Pancreas (tissue), 10 donors: Measurements from ENCODE around the gene TTF1. TPM values are rescaled to one million over a fixed set of nuclear protein-coding genes. Genes with fewer than 3 reads are reported as not detected.

Experiments
- ATAC-seq, 4 donors: fragments of 200-7000 bp; cut with Tn5 transposase; one replicate each; pipeline versions ENCODE4 v1.8.0 to v1.9.1; 2020; ENCODE audit warnings: mild to moderate bottlenecking in 4 of 4, moderate library complexity in 4 of 4
- DNase-seq, 6 donors: peaks; one replicate each; pipeline ENCODE4 v3.0.0-alpha.2; 2020
- FAIRE-seq: peaks from 2 replicates; lab custom pipeline; 2012; peaks lifted over from hg19 to GRCh38; lab: Jason Lieb, UNC
- H3K27ac ChIP-seq, 4 donors: fragments of 200-600 bp; sonication (generic); 1 replicate in 3 of 4; 2 replicates in 1 of 4; pipeline versions ENCODE4 v1.5.0 to v1.8.0; 2020
- H3K27me3 ChIP-seq, 4 donors: fragments of 200-600 bp; one replicate each; pipeline ENCODE4 v1.8.0; 2021
- H3K36me3 ChIP-seq, 3 donors: fragments of 200-600 bp; sonication (generic) in 1 of 3; one replicate each; pipeline versions ENCODE4 v1.5.0 to v1.8.0; 2020 to 2021
- H3K4me1 ChIP-seq, 3 donors: fragments of 200-600 bp; one replicate each; pipeline ENCODE4 v1.8.0; 2021
- H3K4me3 ChIP-seq, 4 donors: fragments of 200-600 bp; sonication (generic) in 2 of 4; one replicate each; pipeline versions ENCODE4 v1.5.0 to v1.8.0; 2020 to 2021
- H3K9me3 ChIP-seq, 4 donors: fragments of 200-600 bp; one replicate each; pipeline ENCODE4 v1.8.0; 2021
- WGBS, 2 donors: extraction: QIAGEN DNeasy Blood & Tissue Kit; methylation state at CpG; one replicate each; pipeline ENCODE4 v1.1.7; 2013; 5-methylcytosine and 5-hydroxymethylcytosine counted together
- intact Hi-C, 3 donors: fragments of 100-400 bp; cut with DNase I; formaldehyde crosslinking; loops; one replicate each; pipeline versions ENCODE4 v1.11.1 to v1.14.2; 2022
- polyA plus RNA-seq, 2 donors: library from polyadenylated mRNA; stranded (reverse); fragments of 200-250 nt; gene quantifications; one replicate each; pipeline ENCODE4 v1.2.3, GENCODE V29; 2013
- total RNA-seq, 6 donors: library from RNA; stranded (reverse); fragmentation: NEBNext Ultra II Directional in 4 of 6; extraction: Animal tissue kit (Norgen Biotek cat#: 25700) in 4 of 6; gene quantifications; one replicate each; pipeline versions ENCODE4 v1.2.1 to v1.2.4, GENCODE V29; 2021 to 2023
- TF ChIP-seq, protein P1 (sequence below), 4 donors: fragments of 200-600 bp; sonication (generic) in 3 of 4; IDR thresholded peaks; one replicate each; pipeline versions ENCODE4 v1.5.0 to v1.8.0; 2021; ENCODE audit warnings: antibody characterized with exemption in 4 of 4
- donor health status: healthy with polysubstance abuse.
- donor health status: DM: no; HTN: no; CAD: no; lungs with moderate emphysema.
- donor health status: DM: no; HTN: no; CAD: no.
- donor health status: control.
- donor health status: control.
- donor health status: Bipolar disorder and iron deficiency.
- donor health status: DM: yes; HTN: yes; CAD: no.
- donor health status: DM: no; HTN: no; CAD: no.
- donor health status: DM: no; HTN: no; CAD: no.
- donor health status: DM: yes; HTN: yes; CAD: no.

The TTF1 gene
- total and polyA plus RNA-seq, 8 donors = 4.5 to 14.0 (median 6.7) TPM

DNA sequence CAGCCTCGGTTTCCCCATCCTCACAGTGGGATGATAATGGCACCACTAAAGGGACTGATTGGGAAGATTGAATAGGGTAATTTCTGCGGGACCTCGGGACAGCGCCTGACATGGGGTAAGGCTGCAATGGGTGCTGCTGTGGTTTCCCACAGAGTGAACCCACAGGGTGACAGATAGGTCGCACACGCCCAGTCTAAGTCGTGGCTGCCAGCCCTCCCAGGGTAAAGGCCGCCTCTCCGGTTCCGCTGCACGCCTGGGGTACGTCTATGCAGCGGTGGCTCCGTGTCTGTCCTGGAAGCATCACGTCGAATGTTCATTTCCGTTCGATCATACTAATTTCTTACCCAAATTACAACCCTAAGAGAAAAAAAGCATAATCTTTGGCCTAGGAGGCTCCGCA, 4.0 kb upstream of the TTF1 start:
- Histone ChIP-seq H3K4me3 (peak overlapping the region in 3 of 4 donors; percentile 19 to 55 (median 35)), H3K27ac (no peak overlapping the region), H3K9me3 (no peaks in the 10 kb centered on the region), H3K36me3 (no peaks in the 10 kb centered on the region), H3K4me1 (peaks cover 0 to 6% (median 0%) of the 10 kb centered on the region in 3 donors), H3K27me3 (peaks cover 0 to 38% (median 0%) of the 10 kb centered on the region in 4 donors)
- WGBS, 2 donors = 16 to 21% methylated on average over 19 of the region's 19 CpGs
- ATAC-seq (no peak), FAIRE-seq (no peak), DNase-seq (no peak)
- TF ChIP-seq, protein P1, sequence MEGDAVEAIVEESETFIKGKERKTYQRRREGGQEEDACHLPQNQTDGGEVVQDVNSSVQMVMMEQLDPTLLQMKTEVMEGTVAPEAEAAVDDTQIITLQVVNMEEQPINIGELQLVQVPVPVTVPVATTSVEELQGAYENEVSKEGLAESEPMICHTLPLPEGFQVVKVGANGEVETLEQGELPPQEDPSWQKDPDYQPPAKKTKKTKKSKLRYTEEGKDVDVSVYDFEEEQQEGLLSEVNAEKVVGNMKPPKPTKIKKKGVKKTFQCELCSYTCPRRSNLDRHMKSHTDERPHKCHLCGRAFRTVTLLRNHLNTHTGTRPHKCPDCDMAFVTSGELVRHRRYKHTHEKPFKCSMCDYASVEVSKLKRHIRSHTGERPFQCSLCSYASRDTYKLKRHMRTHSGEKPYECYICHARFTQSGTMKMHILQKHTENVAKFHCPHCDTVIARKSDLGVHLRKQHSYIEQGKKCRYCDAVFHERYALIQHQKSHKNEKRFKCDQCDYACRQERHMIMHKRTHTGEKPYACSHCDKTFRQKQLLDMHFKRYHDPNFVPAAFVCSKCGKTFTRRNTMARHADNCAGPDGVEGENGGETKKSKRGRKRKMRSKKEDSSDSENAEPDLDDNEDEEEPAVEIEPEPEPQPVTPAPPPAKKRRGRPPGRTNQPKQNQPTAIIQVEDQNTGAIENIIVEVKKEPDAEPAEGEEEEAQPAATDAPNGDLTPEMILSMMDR (IDR thresholded peaks at IDR 0.05) = no peak
- intact Hi-C loops = loop anchor here in 1 of 3 donors (10.0 kb wide), 1 partner anchor 164 kb away; no protein-coding TSS in a partner anchor

DNA sequence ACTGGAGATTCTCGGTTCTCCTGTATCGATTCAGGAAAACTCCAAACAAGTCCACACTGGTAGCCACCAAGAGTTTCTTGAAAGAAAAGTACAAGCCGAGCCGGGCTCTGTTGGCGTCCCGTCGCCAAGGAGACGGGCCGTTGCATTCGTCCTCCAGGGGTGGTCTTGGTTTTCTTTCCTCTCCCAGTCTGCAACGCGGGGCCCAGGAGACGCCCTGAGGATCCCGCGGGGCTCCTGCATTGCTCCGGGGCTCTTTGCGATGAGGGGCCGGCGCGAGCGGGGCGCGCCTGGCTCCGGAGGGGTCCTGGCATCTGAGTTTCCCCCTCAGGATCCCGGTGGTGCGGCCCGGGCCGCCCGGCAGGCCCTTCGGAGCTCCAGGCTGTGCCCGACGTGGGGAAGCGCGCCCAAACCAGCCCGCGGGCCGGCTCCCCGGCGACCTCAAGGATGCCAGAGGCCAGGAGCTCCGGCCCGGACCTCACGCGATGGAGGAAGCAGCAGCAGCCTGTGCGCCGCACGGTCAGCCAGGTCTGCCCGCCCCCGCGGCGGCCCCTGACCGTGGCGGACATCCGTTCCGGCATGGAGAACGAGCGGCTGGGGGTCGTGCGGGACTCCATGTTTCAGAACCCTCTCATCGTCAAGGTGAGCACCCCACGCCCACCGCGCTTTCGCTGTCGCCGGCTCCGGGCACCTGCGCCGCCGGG, 3.3 kb upstream of the TTF1 start, which contains the start of gene CFAP77:
CFAP77 (plus strand) TSS at position 384 of the 701 bp plus-strand sequence; CDS start at position 445, 61 bp downstream.
- peak; percentile 62 to 75 (median 67) for ATAC-seq

DNA sequence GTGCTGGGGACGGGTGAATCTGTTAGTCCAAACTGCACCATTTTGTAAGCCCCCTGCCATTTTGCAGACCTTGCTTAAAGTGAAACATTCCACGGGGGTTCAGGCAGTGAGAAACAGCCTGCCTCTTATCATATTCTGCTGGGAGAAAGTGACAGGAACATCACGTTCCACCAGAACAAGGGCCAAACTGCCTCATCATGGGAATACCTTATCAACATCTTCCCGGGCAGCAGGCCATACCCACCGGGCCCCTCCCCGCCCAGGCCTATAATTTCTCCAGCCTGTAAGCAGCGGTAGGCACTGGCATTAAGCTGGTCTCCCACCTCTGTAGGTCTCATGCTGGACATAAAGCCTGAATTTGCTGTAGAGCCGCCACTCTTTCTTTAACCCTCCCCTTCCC, 1.9 kb upstream of the TTF1 start:
- no peak for FAIRE-seq
- ATAC-seq = no peak
- intact Hi-C loops = no loop called here

More for the DNA sequence above, 3.3 kb upstream of the TTF1 start, which contains the start of gene CFAP77:
- FAIRE-seq = no peak
- Histone ChIP-seq H3K4me3 (peak within 1 kb of the TSS in 3 of 4 donors; percentile 19 to 55 (median 35)), H3K27me3 (peaks cover 0 to 34% (median 0%) of the 10 kb centered on the region in 4 donors), H3K27ac (no peak within 1 kb of the TSS), H3K9me3 (no peaks in the 10 kb centered on the region), H3K4me1 (peaks cover 0 to 6% (median 0%) of the 10 kb centered on the region in 3 donors), H3K36me3 (no peaks in the 10 kb centered on the region)
- TF ChIP-seq, protein P1 (IDR thresholded peaks at IDR 0.05) = no peak
- WGBS, 2 donors = 2 to 3% methylated on average over 54 to 69 of the region's 69 CpGs
- DNase-seq = peak in 5 of 6 donors; percentile 16 to 76 (median 36)
- intact Hi-C loops = loop anchor here in 1 of 3 donors (10.0 kb wide), 1 partner anchor 165 kb away; no protein-coding TSS in a partner anchor

DNA sequence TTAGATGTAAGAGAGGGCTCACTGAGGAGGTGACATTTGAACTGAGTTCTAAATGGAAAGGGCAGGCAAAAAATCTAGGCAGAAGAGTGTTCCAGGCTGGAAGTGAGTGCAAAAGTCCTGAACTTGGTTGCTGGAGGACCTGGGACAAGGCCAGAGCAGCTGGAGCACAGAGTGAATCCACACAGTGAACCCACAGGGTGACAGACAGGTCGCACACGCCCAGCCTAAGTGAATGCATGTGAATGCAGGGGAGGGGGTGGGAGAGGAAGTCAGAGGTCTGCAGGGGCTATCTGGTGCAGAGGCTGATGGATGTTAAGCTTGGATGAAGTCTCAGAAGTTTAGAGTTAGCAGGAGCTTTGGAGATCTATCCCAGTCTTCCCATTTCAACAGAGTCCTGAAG, 556 bp upstream of the TTF1 start:
- Histone ChIP-seq H3K4me3 (peak overlapping the region in 2 of 4 donors; percentile 78 to 87), H3K27ac (no peak overlapping the region), H3K4me1 (peaks cover 0 to 6% (median 0%) of the 10 kb centered on the region in 3 donors)

More for the DNA sequence above, 1.9 kb upstream of the TTF1 start:
- TF ChIP-seq, protein P1 (IDR thresholded peaks at IDR 0.05) = no peak
- DNase-seq = no peak
- Histone ChIP-seq H3K27ac (no peak overlapping the region), H3K4me3 (no peak overlapping the region), H3K36me3 (no peaks in the 10 kb centered on the region), H3K4me1 (peaks cover 0 to 6% (median 0%) of the 10 kb centered on the region in 3 donors), H3K27me3 (peaks cover 0 to 23% (median 0%) of the 10 kb centered on the region in 4 donors), H3K9me3 (no peaks in the 10 kb centered on the region)
- 64 to 73% methylated on average over 8 of the region's 8 CpGs for WGBS, 2 donors

More for the DNA sequence above, 556 bp upstream of the TTF1 start:
- intact Hi-C loops = no loop called here
- ATAC-seq (no peak), FAIRE-seq (no peak), DNase-seq (no peak)
- TF ChIP-seq, protein P1 (IDR thresholded peaks at IDR 0.05) = no peak
- Histone ChIP-seq H3K27me3 (peaks cover 0 to 11% (median 0%) of the 10 kb centered on the region in 4 donors), H3K9me3 (no peaks in the 10 kb centered on the region), H3K36me3 (no peaks in the 10 kb centered on the region)
- WGBS, 2 donors = 80 to 97% methylated on average over 2 of the region's 2 CpGs
